AG04450 (cell line): ENCODE results near the gene INO80C. TPM values are rescaled to one million over a fixed set of nuclear protein-coding genes. Genes with fewer than 3 reads are reported as not detected.

Experiments used
- CTCF ChIA-PET: fragments of 300-600, 350-600 bp; formaldehyde crosslinking; extraction: SDS; loops from one replicate; lab custom pipeline; 2022; ENCODE audit warnings: antibody characterized with exemption, inconsistent platforms; lab: Charles Lee
- POLR2A ChIA-PET: fragments of 350-600 bp; formaldehyde crosslinking; extraction: SDS; loops from one replicate; lab custom pipeline; 2021; ENCODE audit warnings: antibody characterized with exemption, inconsistent platforms; lab: Yijun Ruan, JAX
- DNase-seq: peaks from one replicate; pipeline ENCODE4 v3.0.0-alpha.2; 2011; ENCODE audit warnings: low read depth, low spot score
- H3K27ac ChIP-seq: one replicate; pipeline ENCODE4 v1.5.1; 2012; ENCODE audit warnings: low read depth, low read length, control low read depth
- H3K27me3 ChIP-seq: one replicate; pipeline ENCODE4 v1.6.0; 2012; ENCODE audit warnings: low read length; ENCODE audit not compliant: control insufficient read depth, insufficient read depth
- H3K4me3 ChIP-seq: 2 replicates; pipeline ENCODE4 v1.5.1; 2011; ENCODE audit warnings: mild to moderate bottlenecking, low read depth, low read length, control low read depth
- H3K9me3 ChIP-seq: 2 replicates; pipeline ENCODE4 v1.5.1; 2012; ENCODE audit warnings: low read length; ENCODE audit not compliant: control insufficient read depth, insufficient read depth
- polyA plus RNA-seq: library from polyadenylated mRNA; depleted of rRNA; stranded (reverse); fragments of >200 nt; gene quantifications from 2 replicates; pipeline ENCODE4 v1.2.3, GENCODE V29; 2011
- TF ChIP-seq, protein P1 (sequence below): IDR thresholded peaks from 2 replicates; pipeline ENCODE4 v1.5.1; 2011; ENCODE audit warnings: low read depth, low read length, control low read depth, inconsistent platforms

The INO80C gene
- polyA plus RNA-seq, 1 experiment: 13.2 TPM

DNA sequence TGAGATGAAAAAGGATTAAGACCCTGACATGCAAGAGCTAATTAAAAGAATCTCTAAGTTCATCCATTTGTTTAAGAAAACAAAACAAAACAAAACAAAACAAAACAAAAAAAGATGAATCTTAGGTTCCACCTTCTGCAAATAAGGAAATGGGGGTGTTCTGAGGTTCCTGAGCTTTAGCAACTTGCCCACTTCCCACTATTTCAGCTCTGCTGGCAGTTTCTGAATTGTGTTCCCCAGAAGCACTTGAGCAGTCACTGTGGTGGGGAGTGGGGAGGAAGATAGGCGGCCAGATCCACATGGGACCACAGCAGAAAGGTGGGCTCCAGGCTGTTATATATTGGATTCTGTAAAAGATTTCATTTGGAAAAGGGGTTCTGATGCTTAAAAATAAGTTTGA is 20.3 kb downstream of the INO80C start:
- CTCF ChIA-PET: interaction anchor here (2.4 kb wide), 1 partner anchor 91 kb away, joined by 6 read pairs; no protein-coding TSS in a partner anchor
- TF ChIP-seq, protein P1, sequence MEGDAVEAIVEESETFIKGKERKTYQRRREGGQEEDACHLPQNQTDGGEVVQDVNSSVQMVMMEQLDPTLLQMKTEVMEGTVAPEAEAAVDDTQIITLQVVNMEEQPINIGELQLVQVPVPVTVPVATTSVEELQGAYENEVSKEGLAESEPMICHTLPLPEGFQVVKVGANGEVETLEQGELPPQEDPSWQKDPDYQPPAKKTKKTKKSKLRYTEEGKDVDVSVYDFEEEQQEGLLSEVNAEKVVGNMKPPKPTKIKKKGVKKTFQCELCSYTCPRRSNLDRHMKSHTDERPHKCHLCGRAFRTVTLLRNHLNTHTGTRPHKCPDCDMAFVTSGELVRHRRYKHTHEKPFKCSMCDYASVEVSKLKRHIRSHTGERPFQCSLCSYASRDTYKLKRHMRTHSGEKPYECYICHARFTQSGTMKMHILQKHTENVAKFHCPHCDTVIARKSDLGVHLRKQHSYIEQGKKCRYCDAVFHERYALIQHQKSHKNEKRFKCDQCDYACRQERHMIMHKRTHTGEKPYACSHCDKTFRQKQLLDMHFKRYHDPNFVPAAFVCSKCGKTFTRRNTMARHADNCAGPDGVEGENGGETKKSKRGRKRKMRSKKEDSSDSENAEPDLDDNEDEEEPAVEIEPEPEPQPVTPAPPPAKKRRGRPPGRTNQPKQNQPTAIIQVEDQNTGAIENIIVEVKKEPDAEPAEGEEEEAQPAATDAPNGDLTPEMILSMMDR: no peak
- Histone ChIP-seq H3K4me3 (no peak overlapping the region), H3K27me3 (no peaks in the 10 kb centered on the region), H3K27ac (no peak overlapping the region), H3K9me3 (no peaks in the 10 kb centered on the region)
- POLR2A ChIA-PET: no interaction called here
- no peak for DNase-seq

DNA sequence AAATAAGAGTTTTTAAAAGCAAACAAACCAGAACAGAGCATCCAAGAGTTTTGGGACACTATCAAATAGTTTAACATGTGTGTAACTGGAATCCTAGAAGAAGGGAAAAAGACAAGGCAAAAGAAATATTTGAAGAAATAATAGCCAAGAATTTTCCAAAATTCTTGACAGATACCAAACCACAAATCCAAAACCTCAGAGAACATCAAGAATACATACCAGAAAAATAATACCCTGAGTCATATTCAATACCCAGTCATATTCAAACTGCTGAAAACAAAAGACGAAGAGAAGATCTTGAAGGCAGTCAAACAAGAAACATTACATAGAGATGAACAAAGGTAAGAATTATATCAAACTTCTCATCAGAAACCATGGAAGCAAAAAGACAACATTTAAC is 22.9 kb downstream of the INO80C start:
- no peak for DNase-seq
- no peak overlapping the region for H3K27ac ChIP-seq

DNA sequence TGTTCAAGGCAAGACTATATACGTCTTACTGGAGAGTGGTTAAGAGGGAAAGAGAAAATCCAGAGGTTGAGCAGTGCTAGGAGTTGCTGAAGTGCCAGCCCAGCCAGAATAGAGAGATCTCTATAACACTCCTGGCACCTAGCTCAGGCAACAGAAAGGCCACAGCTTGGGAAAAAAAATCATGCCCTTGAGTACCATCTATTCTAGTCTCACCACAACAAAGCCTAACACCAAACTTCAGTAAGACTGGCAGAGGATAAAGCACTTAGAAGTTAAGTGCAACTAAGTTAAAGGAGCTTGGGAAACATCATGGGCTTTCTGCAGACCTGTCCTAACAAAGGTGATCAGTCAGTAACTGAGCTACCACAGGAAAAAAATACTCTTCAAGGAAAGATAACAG is 24.2 kb downstream of the INO80C start:
- no peaks in the 10 kb centered on the region for H3K9me3 ChIP-seq
- H3K4me3 ChIP-seq: no peak overlapping the region
- no peak for DNase-seq
- ChIA-PET POLR2A (interaction anchor here (1.0 kb wide), 1 partner anchor 24 kb away, joined by 3 read pairs; the partner anchor contains the start of gene INO80C), CTCF (no interaction called here)
- H3K27me3 ChIP-seq: no peaks in the 10 kb centered on the region
- TF ChIP-seq, protein P1: no peak
- no peak overlapping the region for H3K27ac ChIP-seq

More for the DNA sequence above, 22.9 kb downstream of the INO80C start:
- TF ChIP-seq, protein P1: no peak
- POLR2A ChIA-PET: no interaction called here
- Histone ChIP-seq H3K27me3 (no peaks in the 10 kb centered on the region), H3K4me3 (no peak overlapping the region), H3K9me3 (no peaks in the 10 kb centered on the region)
- CTCF ChIA-PET: no interaction called here

DNA sequence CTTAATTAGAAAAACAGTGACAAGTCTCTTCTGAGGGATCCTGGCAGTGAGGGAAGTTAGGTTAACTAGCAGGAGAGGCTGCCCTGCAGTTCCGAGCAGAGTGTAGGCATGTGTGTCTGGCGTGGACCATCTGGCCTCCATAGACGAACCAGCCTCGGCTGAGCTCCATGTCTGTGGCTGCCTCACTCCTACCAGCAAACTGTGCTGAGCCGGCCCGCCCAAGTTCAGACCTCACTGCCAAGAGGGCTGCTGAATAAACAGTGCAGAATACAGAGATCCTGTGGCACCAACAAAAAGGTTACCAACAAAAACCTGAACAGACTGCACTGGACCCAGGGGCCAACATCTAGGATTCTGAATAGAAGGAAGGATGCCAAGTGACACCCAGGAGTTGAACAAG is 27.3 kb downstream of the INO80C start:
- DNase-seq: no peak
- no peak overlapping the region for H3K27ac ChIP-seq
- no peaks in the 10 kb centered on the region for H3K9me3 ChIP-seq
- no peak overlapping the region for H3K4me3 ChIP-seq
- ChIA-PET CTCF (no interaction called here), POLR2A (no interaction called here)
- H3K27me3 ChIP-seq: no peaks in the 10 kb centered on the region
- TF ChIP-seq, protein P1: no peak

DNA sequence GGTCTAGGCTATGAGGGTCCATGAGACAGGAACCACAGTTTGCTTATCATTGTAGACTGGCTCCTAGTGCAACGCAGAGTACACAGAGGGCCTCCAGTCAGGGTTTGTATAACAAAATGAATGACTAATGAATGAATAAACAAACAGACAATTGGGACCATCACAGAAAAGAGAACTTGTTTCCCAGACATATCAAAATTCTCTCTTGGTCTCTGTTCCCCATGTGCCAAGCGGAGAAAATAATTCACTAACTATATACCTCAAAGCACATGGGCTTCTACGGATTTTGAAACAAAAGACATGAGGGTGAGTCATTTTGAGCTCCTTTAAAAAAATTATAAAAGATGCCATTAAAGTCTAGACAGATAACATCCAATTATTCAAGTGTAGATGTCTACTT is 28.0 kb downstream of the INO80C start:
- DNase-seq: no peak
- POLR2A ChIA-PET: no interaction called here
- CTCF ChIA-PET: no interaction called here
- TF ChIP-seq, protein P1: no peak
- H3K9me3 ChIP-seq: no peaks in the 10 kb centered on the region
- no peaks in the 10 kb centered on the region for H3K27me3 ChIP-seq
- no peak overlapping the region for H3K4me3 ChIP-seq
- H3K27ac ChIP-seq: no peak overlapping the region
